Testis (tissue), 3 donors: Measurements from ENCODE around the gene HAPSTR1. TPM values are rescaled to one million over a fixed set of nuclear protein-coding genes. Genes with fewer than 3 reads are reported as not detected.

Experiments used
- DNase-seq: peaks from one replicate; pipeline ENCODE4 v3.0.0-alpha.2; 2019
- H3K27ac ChIP-seq, 2 donors: fragments of 200-600 bp; sonication (generic); one replicate each; pipeline ENCODE4 v1.5.1; 2019
- H3K27me3 ChIP-seq: fragments of 200-600 bp; sonication (generic); one replicate; pipeline ENCODE4 v1.5.1; 2019
- H3K36me3 ChIP-seq: fragments of 200-600 bp; sonication (generic); one replicate; pipeline ENCODE4 v1.5.1; 2017; ENCODE audit warnings: low read depth; ENCODE audit errors: missing control alignments
- H3K4me1 ChIP-seq: fragments of 200-600 bp; sonication (generic); one replicate; pipeline ENCODE4 v1.5.1; 2019
- H3K4me3 ChIP-seq, 2 donors: fragments of 200-600 bp; sonication (generic); one replicate each; pipeline ENCODE4 v1.5.1; 2017 to 2019
- H3K9me3 ChIP-seq: fragments of 200-600 bp; sonication (generic); one replicate; pipeline ENCODE4 v1.5.1; 2017
- POLR2A ChIP-seq: fragments of 450-650 bp; IDR thresholded peaks from one replicate; pipeline ENCODE4 v1.6.1; 2017; ENCODE audit warnings: antibody characterized with exemption, mild to moderate bottlenecking, moderate library complexity
- WGBS, 2 donors: methylation state at CpG; one replicate each; pipeline ENCODE4 v1.1.5; 2018; 5-methylcytosine and 5-hydroxymethylcytosine counted together
- intact Hi-C: fragments of 100-400 bp; cut with DNase I; formaldehyde crosslinking; loops from one replicate; pipeline ENCODE4 v1.15.1; 2023; ENCODE audit warnings: low total_unique reads
- polyA plus RNA-seq: library from polyadenylated mRNA; stranded (reverse); fragments of 350-450 nt; fragmentation: Illumina TruSeq; extraction: RNeasy Lipid Tissue Mini Kit (QIAGEN cat#74804); gene quantifications from one replicate; pipeline ENCODE4 v1.2.3, GENCODE V29; 2014; ENCODE audit warnings: low read depth, low replicate concordance; ENCODE audit not compliant: insufficient read depth
- total RNA-seq, 2 donors: library from RNA; depleted of rRNA; stranded (reverse); fragments of >200 nt; gene quantifications; one replicate each; pipeline ENCODE4 v1.2.3, GENCODE V29; 2016
- TF ChIP-seq, protein P1 (sequence below), 3 experiments: fragments of 450-650 bp in 2 of 3; fragments of 200-600 bp in 1 of 3; sonication (generic) in 1 of 3; IDR thresholded peaks; one replicate each; pipeline ENCODE4 v1.5.1; 2016 to 2019; ENCODE audit warnings: antibody characterized with exemption in 3 of 3, mild to moderate bottlenecking in 2 of 3, moderate library complexity in 1 of 3

Gene HAPSTR1
- total and polyA plus RNA-seq, 3 donors from 2014 or later = 37.5 to 75.7 (median 68.8) TPM

DNA sequence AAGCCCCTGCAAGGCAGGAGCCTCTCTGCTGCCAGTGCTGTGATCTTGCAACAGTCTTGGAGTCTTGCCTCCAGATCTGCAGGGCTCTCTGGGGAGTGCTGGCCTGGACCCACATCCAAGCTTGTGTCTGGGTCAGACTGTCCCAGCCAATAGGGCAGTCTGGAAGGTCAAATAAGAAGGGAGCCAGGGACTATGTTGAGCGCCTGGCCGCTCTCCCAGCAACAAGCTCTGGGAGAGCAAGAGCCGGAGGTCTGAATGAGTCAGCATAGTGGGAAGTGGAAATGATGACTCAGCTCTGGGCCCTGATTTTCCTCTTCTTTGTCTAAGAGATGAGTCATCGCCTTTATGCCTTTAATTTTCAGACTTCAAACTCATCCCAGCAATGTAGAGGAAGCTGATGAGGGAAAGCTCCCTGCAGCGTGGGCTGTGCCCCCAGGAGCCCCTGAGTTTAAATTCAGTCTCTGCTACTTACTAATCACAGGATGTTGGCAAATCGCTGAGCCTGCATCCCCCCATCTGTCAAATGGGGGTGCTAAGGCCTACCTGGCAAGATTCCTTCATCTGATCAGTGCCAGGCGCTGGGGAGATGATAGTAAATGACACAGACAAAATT lies 43.6 kb upstream of the HAPSTR1 start:
- peaks cover 10% of the 10 kb centered on the region for H3K4me1 ChIP-seq
- H3K36me3 ChIP-seq = no peaks in the 10 kb centered on the region
- H3K27ac ChIP-seq = peak overlapping the region in 1 of 2 donors; percentile 76
- no peak overlapping the region for H3K4me3 ChIP-seq
- H3K9me3 ChIP-seq = no peaks in the 10 kb centered on the region
- peak; percentile 93 for DNase-seq
- no peaks in the 10 kb centered on the region for H3K27me3 ChIP-seq
- TF ChIP-seq POLR2A = no peak
- TF ChIP-seq, protein P1, sequence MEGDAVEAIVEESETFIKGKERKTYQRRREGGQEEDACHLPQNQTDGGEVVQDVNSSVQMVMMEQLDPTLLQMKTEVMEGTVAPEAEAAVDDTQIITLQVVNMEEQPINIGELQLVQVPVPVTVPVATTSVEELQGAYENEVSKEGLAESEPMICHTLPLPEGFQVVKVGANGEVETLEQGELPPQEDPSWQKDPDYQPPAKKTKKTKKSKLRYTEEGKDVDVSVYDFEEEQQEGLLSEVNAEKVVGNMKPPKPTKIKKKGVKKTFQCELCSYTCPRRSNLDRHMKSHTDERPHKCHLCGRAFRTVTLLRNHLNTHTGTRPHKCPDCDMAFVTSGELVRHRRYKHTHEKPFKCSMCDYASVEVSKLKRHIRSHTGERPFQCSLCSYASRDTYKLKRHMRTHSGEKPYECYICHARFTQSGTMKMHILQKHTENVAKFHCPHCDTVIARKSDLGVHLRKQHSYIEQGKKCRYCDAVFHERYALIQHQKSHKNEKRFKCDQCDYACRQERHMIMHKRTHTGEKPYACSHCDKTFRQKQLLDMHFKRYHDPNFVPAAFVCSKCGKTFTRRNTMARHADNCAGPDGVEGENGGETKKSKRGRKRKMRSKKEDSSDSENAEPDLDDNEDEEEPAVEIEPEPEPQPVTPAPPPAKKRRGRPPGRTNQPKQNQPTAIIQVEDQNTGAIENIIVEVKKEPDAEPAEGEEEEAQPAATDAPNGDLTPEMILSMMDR (IDR thresholded peaks at IDR 0.05) = no peak
- intact Hi-C loops = no loop called here
- 33 to 39% methylated on average over 7 of the region's 7 CpGs for WGBS, 2 donors

DNA sequence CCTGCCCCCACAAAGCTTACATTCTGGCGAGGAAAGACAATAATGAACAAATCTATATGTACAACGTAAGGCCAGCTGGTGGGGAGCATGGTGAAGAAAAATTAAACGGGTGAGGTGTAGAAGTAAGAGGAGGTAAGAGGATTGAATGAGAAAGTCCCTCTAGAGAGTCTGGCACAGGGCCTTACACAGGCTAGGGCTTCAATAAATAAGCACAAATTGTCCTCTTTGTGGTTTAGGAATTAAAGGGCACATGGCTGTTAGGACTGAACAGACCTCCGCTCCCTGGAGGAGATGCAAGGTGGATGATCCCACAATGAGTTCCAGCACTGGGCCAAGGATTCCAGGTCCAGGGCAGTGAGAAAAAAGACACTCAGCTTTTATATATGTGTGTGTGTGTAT lies 43.1 kb upstream of the HAPSTR1 start:
- Histone ChIP-seq H3K27me3 (no peaks in the 10 kb centered on the region), H3K36me3 (no peaks in the 10 kb centered on the region), H3K27ac (peak overlapping the region in 1 of 2 donors; percentile 76), H3K4me3 (no peak overlapping the region), H3K9me3 (no peaks in the 10 kb centered on the region), H3K4me1 (peaks cover 10% of the 10 kb centered on the region)
- 50 to 58% methylated on average over 4 of the region's 4 CpGs for WGBS, 2 donors
- peak; percentile 17 for DNase-seq
- TF ChIP-seq, protein P1 (IDR thresholded peaks at IDR 0.05) = no peak
- TF ChIP-seq POLR2A = no peak
- intact Hi-C loops = no loop called here

DNA sequence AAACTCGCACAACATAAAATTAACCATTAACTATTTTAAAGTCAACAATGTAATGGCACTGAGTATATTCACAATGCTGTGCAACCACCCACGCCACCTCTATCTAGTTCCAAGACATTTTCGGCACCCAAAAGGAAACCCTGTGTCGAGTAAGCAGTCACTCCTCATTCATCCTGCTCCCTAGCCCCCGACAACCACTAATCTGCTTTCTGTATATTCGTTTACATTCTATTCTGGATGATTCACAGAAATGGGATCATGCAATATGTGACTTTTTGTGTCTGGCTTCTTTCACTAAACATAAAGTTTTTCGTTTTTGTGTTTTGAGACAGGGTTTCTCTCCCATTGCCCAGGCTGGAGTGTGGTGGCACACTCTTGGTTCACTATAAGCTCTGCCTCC lies 42.2 kb upstream of the HAPSTR1 start:
- H3K36me3 ChIP-seq = no peaks in the 10 kb centered on the region
- TF ChIP-seq, protein P1 (IDR thresholded peaks at IDR 0.05) = no peak
- TF ChIP-seq POLR2A = no peak
- no peaks in the 10 kb centered on the region for H3K27me3 ChIP-seq
- no peaks in the 10 kb centered on the region for H3K9me3 ChIP-seq
- H3K4me1 ChIP-seq = peaks cover 10% of the 10 kb centered on the region
- no peak overlapping the region for H3K4me3 ChIP-seq
- intact Hi-C loops = no loop called here
- H3K27ac ChIP-seq = no peak overlapping the region
- DNase-seq = no peak
- 89 to 92% methylated on average over 7 of the region's 7 CpGs for WGBS, 2 donors

DNA sequence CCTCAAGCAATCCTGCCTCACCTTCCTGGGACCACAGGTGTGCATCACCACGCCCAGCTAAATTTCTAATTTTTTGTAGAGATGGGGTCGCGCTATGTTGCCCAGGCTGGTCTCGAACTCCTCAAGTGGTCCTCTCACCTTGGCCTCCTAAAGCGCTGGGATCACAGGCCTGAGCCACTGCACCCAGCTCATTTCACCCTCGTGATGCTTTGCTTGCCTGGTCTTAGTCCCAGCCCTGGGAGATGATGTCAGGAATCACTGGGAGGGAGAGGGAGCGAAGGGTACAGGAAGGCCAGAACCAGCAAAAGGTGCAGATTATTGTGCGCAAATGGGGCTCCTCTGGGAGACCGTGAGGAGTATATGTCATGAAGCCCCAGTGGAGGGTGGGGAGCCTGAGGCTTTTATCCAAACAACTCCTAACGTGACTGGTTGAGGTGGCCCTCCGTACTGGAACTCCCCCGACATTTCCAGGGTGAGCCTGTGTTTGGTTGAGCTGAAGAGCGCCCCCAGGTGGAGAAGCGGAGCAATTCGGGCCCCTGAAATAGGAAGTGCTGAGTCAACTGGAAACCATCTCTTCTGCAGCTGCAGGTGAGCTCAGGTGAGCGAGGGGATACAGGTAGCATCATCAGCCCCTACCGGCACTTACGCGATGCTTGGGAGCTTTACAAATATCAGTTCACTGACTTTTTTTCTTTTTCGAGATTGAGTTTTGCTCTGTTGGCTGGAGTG lies 41.2 kb upstream of the HAPSTR1 start:
- TF ChIP-seq, protein P1 (IDR thresholded peaks at IDR 0.05) = peak in 2 of 3 experiments; percentile 18 to 44
- TF ChIP-seq POLR2A = no peak
- peak; percentile 45 for DNase-seq
- Histone ChIP-seq H3K36me3 (no peaks in the 10 kb centered on the region), H3K4me3 (no peak overlapping the region), H3K27me3 (no peaks in the 10 kb centered on the region), H3K27ac (no peak overlapping the region), H3K4me1 (peaks cover 10% of the 10 kb centered on the region), H3K9me3 (no peaks in the 10 kb centered on the region)
- intact Hi-C loops = no loop called here
- WGBS, 2 donors = 62 to 67% methylated on average over 20 of the region's 20 CpGs
